HL-60 (cell line): ENCODE measurements around the gene TMX2.
"Not testable (repeated sequence)": the region's sequence is repeated elsewhere in the genome, so short reads cannot be mapped to it uniquely, and the experiment has no call there.

Experiments
- DNase-seq, 2 experiments: peaks; one replicate each; pipeline ENCODE4 v3.0.0-alpha.2; 2010 to 2020; ENCODE audit warnings: low read depth in 1 of 2, low spot score in 1 of 2
- H3K27ac ChIP-seq: fragments of 250-450 bp; sonication (Bioruptor Pico); replicated peaks from 2 replicates; pipeline ENCODE4 v1.5.1; 2020; ENCODE audit warnings: mild to moderate bottlenecking, moderate library complexity
- H3K27me3 ChIP-seq: fragments of 250-450 bp; sonication (Bioruptor Pico); 2 replicates; pipeline ENCODE4 v1.5.1; 2021; ENCODE audit warnings: mild to moderate bottlenecking, moderate library complexity; ENCODE audit not compliant: insufficient read depth, poor library complexity, severe bottlenecking
- H3K4me3 ChIP-seq: replicated peaks from 2 replicates; pipeline ENCODE4 v1.5.1; 2011; ENCODE audit warnings: mild to moderate bottlenecking, control low read depth, low read length; ENCODE audit not compliant: insufficient read depth
- GABPA ChIP-seq: IDR thresholded peaks from 2 replicates; pipeline ENCODE4 v1.6.1; 2012; ENCODE audit warnings: low read depth
- POLR2AphosphoS5 ChIP-seq: IDR thresholded peaks from 2 replicates; pipeline ENCODE4 v1.6.1; 2012; ENCODE audit warnings: low read depth
- SPI1 ChIP-seq: IDR thresholded peaks from 2 replicates; pipeline ENCODE4 v1.6.1; 2012; ENCODE audit warnings: low read depth, mild to moderate bottlenecking, borderline replicate concordance
- TF ChIP-seq, protein P1 (sequence below): IDR thresholded peaks from one replicate; pipeline ENCODE4 v1.5.1; 2011; ENCODE audit warnings: low read length, control low read depth, inconsistent platforms; ENCODE audit not compliant: insufficient read depth
- TF ChIP-seq, protein P2 (sequence below): IDR thresholded peaks from 2 replicates; pipeline ENCODE4 v1.6.1; 2012; ENCODE audit warnings: low read depth; ENCODE audit not compliant: insufficient replicate concordance

The TMX2 gene

DNA sequence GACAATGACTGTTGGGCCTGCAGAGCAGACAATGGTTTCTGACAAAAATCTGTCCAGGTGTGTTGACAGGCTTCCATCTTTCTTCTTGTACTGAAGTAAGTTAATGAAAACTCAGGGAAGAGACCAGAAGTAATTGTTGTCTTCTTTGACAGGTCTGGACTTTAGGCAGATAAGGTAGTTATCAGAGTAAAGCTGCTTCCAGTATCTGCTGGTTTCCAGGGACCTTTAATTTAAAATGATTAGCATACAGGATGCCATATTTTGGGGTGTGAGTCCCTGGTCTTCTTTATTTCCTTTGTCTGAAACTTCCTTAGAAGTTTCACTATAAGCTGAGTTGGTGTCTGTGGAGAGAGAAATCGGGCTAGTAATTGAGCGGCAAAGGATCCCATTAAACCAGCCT, 1.4 kb downstream of the TMX2 start:
- DNase-seq: no peak
- H3K4me3 ChIP-seq: peak overlapping the region; percentile 84
- no peak for TF ChIP-seq GABPA
- TF ChIP-seq, protein P1, sequence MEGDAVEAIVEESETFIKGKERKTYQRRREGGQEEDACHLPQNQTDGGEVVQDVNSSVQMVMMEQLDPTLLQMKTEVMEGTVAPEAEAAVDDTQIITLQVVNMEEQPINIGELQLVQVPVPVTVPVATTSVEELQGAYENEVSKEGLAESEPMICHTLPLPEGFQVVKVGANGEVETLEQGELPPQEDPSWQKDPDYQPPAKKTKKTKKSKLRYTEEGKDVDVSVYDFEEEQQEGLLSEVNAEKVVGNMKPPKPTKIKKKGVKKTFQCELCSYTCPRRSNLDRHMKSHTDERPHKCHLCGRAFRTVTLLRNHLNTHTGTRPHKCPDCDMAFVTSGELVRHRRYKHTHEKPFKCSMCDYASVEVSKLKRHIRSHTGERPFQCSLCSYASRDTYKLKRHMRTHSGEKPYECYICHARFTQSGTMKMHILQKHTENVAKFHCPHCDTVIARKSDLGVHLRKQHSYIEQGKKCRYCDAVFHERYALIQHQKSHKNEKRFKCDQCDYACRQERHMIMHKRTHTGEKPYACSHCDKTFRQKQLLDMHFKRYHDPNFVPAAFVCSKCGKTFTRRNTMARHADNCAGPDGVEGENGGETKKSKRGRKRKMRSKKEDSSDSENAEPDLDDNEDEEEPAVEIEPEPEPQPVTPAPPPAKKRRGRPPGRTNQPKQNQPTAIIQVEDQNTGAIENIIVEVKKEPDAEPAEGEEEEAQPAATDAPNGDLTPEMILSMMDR: no peak
- no peak for TF ChIP-seq SPI1
- TF ChIP-seq, protein P2, sequence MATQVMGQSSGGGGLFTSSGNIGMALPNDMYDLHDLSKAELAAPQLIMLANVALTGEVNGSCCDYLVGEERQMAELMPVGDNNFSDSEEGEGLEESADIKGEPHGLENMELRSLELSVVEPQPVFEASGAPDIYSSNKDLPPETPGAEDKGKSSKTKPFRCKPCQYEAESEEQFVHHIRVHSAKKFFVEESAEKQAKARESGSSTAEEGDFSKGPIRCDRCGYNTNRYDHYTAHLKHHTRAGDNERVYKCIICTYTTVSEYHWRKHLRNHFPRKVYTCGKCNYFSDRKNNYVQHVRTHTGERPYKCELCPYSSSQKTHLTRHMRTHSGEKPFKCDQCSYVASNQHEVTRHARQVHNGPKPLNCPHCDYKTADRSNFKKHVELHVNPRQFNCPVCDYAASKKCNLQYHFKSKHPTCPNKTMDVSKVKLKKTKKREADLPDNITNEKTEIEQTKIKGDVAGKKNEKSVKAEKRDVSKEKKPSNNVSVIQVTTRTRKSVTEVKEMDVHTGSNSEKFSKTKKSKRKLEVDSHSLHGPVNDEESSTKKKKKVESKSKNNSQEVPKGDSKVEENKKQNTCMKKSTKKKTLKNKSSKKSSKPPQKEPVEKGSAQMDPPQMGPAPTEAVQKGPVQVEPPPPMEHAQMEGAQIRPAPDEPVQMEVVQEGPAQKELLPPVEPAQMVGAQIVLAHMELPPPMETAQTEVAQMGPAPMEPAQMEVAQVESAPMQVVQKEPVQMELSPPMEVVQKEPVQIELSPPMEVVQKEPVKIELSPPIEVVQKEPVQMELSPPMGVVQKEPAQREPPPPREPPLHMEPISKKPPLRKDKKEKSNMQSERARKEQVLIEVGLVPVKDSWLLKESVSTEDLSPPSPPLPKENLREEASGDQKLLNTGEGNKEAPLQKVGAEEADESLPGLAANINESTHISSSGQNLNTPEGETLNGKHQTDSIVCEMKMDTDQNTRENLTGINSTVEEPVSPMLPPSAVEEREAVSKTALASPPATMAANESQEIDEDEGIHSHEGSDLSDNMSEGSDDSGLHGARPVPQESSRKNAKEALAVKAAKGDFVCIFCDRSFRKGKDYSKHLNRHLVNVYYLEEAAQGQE: no peak
- no peak for TF ChIP-seq POLR2AphosphoS5
- H3K27me3 ChIP-seq: no peaks in the 10 kb centered on the region
- no peak overlapping the region for H3K27ac ChIP-seq

DNA sequence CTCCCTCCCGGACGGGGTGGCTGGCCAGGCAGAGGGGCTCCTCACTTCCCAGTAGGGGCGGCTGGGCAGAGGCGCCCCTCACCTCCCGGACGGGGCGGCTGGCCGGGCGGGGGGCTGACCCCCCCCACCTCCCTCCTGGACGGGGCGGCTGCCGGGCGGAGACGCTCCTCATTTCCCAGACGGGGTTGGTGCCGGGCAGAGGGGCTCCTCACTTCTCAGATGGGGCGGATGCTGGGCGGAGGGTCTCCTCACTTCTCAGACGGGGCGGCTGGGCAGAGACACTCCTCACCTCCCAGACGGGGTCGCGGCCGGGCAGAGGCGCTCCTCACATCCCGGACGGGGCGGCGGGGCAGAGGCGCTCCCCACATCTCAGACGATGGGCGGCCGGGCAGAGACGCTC, 4.3 kb downstream of the TMX2 start:
- not testable (repeated sequence) for H3K27ac ChIP-seq, DNase-seq, H3K4me3 ChIP-seq, H3K27me3 ChIP-seq

DNA sequence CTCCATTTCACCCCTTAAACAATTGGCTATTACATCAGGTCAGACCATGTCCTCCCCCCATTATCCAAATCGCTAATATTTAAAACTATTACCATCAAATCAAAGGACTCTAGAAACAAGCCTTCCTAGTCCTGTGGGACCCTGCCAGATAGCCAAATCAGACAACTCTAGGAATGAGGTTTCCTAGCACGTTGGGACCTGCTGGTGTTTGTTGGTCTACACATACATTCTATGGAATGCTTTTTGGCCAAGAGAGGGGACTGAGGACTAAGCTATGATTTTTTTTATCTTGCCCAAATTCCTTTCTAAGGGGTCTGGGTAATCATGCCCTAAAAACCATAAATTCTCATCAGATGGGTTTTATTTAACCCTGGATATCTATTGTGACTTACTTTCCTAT, 14.8 kb downstream of the TMX2 start:
- TF ChIP-seq SPI1 (no peak), GABPA (no peak), POLR2AphosphoS5 (no peak)
- TF ChIP-seq, protein P2: no peak
- TF ChIP-seq, protein P1: no peak
- Histone ChIP-seq H3K4me3 (no peak overlapping the region), H3K27ac (no peak overlapping the region), H3K27me3 (no peaks in the 10 kb centered on the region)
- no peak for DNase-seq

DNA sequence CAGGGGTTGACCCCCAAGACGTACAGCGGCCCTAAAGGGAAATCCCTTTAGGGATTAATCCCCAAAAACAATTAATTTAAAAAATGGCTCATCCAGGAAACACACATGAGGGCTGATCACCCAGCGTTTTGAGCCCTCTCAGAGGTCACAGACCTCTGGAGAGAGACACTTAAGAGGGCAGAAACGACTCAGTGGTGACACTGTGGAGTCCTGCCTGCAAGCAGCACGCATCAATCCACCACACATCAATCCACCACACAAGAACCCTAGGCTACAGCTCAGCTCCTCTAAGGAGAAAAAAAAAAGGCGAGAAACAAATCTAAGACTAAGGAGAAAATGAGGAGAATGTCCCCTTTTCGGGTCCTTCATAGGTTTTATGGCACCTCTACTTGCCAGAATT, 16.4 kb downstream of the TMX2 start:
- no peak for DNase-seq
- TF ChIP-seq, protein P2: no peak
- TF ChIP-seq POLR2AphosphoS5 (no peak), GABPA (no peak), SPI1 (no peak)
- TF ChIP-seq, protein P1: no peak
- H3K27ac ChIP-seq: no peak overlapping the region
- H3K27me3 ChIP-seq: no peaks in the 10 kb centered on the region
- no peak overlapping the region for H3K4me3 ChIP-seq
